Breast epithelium (tissue), 4 donors: ENCODE measurements around the gene TSR3. TPM values are rescaled to one million over a fixed set of nuclear protein-coding genes. Genes with fewer than 3 reads are reported as not detected.
A peak's percentile ranks its signal among the peaks of the same experiment; 100 is the strongest.

Experiments used
- DNase-seq, 2 donors: peaks; one replicate each; pipeline ENCODE4 v3.0.0-alpha.2; 2019; ENCODE audit warnings: low spot score in 2 of 2
- H3K27ac ChIP-seq, 2 donors: fragments of 200-600 bp; sonication (generic) in 1 of 2; one replicate each; pipeline ENCODE4 v1.5.1; 2016 to 2019; ENCODE audit warnings: mild to moderate bottlenecking in 1 of 2
- H3K27me3 ChIP-seq, 2 donors: fragments of 200-600 bp; sonication (generic) in 1 of 2; one replicate each; pipeline versions ENCODE4 v1.5.1 to v1.6.0; 2017 to 2019; ENCODE audit warnings: control low read depth in 1 of 2, mild to moderate bottlenecking in 1 of 2
- H3K36me3 ChIP-seq: fragments of 200-600 bp; one replicate; pipeline ENCODE4 v1.5.1; 2019
- H3K4me1 ChIP-seq, 2 donors: fragments of 200-600 bp; sonication (generic); one replicate each; pipeline ENCODE4 v1.5.1; 2016 to 2019; ENCODE audit warnings: control low read depth in 1 of 2
- H3K4me3 ChIP-seq, 3 donors: fragments of 200-600 bp; sonication (generic); 1 replicate in 2 of 3; 2 replicates in 1 of 3; pipeline ENCODE4 v1.5.1; 2016 to 2019; ENCODE audit warnings: mild to moderate bottlenecking in 3 of 3, moderate library complexity in 2 of 3
- H3K9me3 ChIP-seq, 2 donors: fragments of 200-600 bp; sonication (generic) in 1 of 2; one replicate each; pipeline ENCODE4 v1.5.1; 2016 to 2019; ENCODE audit warnings: control low read depth in 1 of 2
- POLR2A ChIP-seq: fragments of 450-650 bp; IDR thresholded peaks from one replicate; pipeline ENCODE4 v1.6.1; 2016; ENCODE audit warnings: antibody characterized with exemption, mild to moderate bottlenecking, moderate library complexity
- POLR2AphosphoS5 ChIP-seq, 3 donors: sonication (generic); formaldehyde crosslinking; IDR thresholded peaks; one replicate each; pipeline ENCODE4 v1.6.1; 2017; ENCODE audit warnings: antibody characterized with exemption in 3 of 3
- intact Hi-C: fragments of 100-400 bp; cut with DNase I; formaldehyde crosslinking; loops from one replicate; pipeline ENCODE4 v1.15.1; 2023; ENCODE audit warnings: low total_unique reads
- total RNA-seq, 3 donors: library from RNA; depleted of rRNA; stranded (reverse); fragments of >200 nt; gene quantifications; one replicate each; pipeline ENCODE4 v1.1.0, GENCODE V29; 2016
- TF ChIP-seq, protein P1 (sequence below), 3 donors: fragments of 450-650 bp; IDR thresholded peaks; one replicate each; pipeline ENCODE4 v1.5.1; 2016 to 2017; ENCODE audit warnings: antibody characterized with exemption in 3 of 3, mild to moderate bottlenecking in 3 of 3, moderate library complexity in 3 of 3

TSR3 gene
- total RNA-seq, 3 donors from 2014 or later, result 54.4 to 72.3 (median 59.6) TPM

DNA sequence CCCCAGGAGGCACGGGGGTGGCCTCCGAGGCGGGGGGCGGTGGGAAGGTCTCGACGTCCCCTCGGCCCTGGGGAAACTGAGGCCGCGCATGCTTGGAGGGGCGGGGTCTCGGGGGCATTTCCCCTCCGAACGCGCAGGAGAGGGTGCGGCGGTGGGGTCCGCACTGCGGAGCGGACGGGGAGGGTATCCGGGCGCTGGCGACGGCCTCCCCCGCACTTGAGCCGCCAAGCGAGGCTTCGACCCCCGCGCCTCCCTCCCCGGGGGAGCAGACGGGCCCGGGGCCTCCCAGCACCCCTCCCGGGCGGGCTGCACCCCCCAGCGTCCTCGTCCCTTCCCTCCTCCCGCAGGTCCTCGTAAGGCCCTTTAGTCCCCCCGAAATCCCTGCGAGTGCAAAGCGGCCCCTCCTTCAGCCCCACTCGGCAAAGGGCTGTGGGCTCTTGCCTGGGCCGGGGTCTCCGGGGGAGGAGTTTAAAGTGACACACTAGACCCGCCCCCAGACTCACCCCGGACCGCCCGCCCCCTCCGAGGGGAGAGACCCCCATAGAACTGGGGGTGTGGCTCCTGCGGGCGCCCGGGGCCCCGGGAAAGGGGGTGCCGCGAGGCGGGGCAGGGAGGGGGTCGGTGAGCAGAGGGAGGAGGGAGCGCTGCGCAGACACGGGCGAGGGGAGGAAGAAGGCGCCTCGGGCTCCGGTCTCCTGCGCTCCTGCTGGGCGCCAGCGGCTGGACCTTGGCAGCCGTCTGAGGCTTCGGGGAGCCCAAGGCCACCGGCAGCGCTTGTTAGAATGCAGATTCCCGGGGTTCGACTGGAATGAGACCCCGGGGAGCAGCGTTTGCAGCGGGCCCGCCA, 17.6 kb downstream of the TSR3 start:
- no peaks in the 10 kb centered on the region for H3K36me3 ChIP-seq
- intact Hi-C loops, result no loop called here
- no peak for DNase-seq
- H3K9me3 ChIP-seq, result peaks cover 0 to 8% of the 10 kb centered on the region in 2 donors
- H3K27ac ChIP-seq, result peak overlapping the region; percentile 25 to 29
- peaks cover 22 to 26% of the 10 kb centered on the region in 2 donors for H3K4me1 ChIP-seq
- H3K27me3 ChIP-seq, result peaks cover 6 to 37% of the 10 kb centered on the region in 2 donors
- TF ChIP-seq POLR2A, result no peak
- TF ChIP-seq, protein P1, sequence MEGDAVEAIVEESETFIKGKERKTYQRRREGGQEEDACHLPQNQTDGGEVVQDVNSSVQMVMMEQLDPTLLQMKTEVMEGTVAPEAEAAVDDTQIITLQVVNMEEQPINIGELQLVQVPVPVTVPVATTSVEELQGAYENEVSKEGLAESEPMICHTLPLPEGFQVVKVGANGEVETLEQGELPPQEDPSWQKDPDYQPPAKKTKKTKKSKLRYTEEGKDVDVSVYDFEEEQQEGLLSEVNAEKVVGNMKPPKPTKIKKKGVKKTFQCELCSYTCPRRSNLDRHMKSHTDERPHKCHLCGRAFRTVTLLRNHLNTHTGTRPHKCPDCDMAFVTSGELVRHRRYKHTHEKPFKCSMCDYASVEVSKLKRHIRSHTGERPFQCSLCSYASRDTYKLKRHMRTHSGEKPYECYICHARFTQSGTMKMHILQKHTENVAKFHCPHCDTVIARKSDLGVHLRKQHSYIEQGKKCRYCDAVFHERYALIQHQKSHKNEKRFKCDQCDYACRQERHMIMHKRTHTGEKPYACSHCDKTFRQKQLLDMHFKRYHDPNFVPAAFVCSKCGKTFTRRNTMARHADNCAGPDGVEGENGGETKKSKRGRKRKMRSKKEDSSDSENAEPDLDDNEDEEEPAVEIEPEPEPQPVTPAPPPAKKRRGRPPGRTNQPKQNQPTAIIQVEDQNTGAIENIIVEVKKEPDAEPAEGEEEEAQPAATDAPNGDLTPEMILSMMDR (IDR thresholded peaks at IDR 0.05), result no peak
- peak overlapping the region; percentile 37 to 77 (median 59) for H3K4me3 ChIP-seq

DNA sequence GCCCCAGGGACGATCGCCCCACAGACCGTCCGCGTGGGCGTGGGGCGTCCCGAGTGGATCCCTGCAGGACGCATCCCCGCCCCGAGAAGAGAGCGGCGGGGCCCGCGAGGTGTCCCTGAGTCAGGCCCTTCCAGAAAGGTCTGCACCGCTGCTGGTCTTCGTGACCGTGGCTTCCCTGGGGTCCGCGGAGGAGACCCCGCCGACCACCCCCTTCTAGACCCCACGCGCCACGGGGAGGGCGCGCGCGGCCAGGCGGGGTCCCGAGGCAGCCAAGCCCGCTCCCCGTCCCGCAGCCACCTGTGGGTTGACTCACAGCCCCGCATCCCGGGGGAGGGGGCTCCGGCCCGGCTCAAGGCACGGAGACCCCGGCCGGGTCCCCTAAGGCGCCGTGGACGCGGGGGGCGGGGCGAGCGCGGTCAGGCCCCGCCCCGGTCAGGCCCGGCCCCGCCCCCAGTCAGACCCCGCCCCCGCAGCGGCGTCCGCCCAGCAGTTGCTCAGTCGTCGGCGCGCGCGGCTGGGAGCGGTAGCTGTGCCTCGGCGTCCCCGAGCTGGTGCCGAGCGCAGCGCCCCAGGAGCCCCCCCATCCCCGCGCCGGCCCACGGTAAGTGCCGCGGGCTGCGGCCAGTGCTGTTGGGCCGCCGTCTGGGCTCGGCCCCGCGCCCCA, 18.4 kb downstream of the TSR3 start, which contains the start of gene BAIAP3:
Gene BAIAP3 (plus strand): TSS at position 497 of the 664 bp plus-strand sequence. CDS start 4,905 bp downstream, outside the sequence.
- peaks cover 0 to 8% of the 10 kb centered on the region in 2 donors for H3K9me3 ChIP-seq
- peak within 1 kb of the TSS; percentile 81 to 89 for H3K27ac ChIP-seq
- no peaks in the 10 kb centered on the region for H3K36me3 ChIP-seq
- intact Hi-C loops, result no loop called here
- H3K4me3 ChIP-seq, result peak within 1 kb of the TSS; percentile 37 to 77 (median 59)
- DNase-seq, result no peak
- TF ChIP-seq, protein P1 (IDR thresholded peaks at IDR 0.05), result no peak
- TF ChIP-seq POLR2A, result no peak
- no peak for TF ChIP-seq POLR2AphosphoS5 (IDR thresholded peaks at IDR 0.05)
- H3K4me1 ChIP-seq, result peaks cover 22 to 26% of the 10 kb centered on the region in 2 donors
- H3K27me3 ChIP-seq, result peaks cover 6 to 37% of the 10 kb centered on the region in 2 donors

DNA sequence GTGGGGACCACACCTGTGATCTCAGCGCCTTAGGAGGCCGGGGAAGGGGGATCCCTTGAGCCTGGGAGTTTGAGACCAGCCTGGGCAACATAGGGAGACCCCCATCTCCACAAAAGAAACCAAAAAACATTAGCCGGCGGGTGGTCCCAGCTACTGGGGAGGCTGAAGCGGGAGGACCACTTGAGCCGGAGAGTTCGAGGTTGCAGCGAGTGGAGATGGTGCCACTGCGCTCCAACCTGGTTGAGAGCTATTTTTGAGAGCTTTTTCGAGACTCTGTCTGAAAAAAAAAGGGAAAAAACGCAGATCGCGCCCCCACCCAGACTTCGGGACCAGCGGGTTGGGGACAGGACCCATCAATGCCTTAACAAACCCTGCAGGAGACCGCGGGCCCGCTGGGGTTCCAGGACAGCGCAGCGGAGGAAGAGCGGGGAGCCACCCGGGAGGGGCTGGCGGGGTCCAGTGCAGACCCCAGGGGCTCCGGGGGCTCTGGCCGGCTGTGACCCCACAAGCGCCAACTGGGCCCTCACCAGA, 19.0 kb downstream of the TSR3 start:
- peaks cover 6 to 37% of the 10 kb centered on the region in 2 donors for H3K27me3 ChIP-seq
- no peak for TF ChIP-seq POLR2A
- no peak for TF ChIP-seq POLR2AphosphoS5 (IDR thresholded peaks at IDR 0.05)
- TF ChIP-seq, protein P1 (IDR thresholded peaks at IDR 0.05), result no peak
- peaks cover 22 to 26% of the 10 kb centered on the region in 2 donors for H3K4me1 ChIP-seq
- no peaks in the 10 kb centered on the region for H3K36me3 ChIP-seq
- H3K27ac ChIP-seq, result peak overlapping the region; percentile 81 to 89
- H3K9me3 ChIP-seq, result peaks cover 0 to 8% of the 10 kb centered on the region in 2 donors
- DNase-seq, result no peak
- intact Hi-C loops, result no loop called here
- peak overlapping the region; percentile 37 to 77 (median 59) for H3K4me3 ChIP-seq

DNA sequence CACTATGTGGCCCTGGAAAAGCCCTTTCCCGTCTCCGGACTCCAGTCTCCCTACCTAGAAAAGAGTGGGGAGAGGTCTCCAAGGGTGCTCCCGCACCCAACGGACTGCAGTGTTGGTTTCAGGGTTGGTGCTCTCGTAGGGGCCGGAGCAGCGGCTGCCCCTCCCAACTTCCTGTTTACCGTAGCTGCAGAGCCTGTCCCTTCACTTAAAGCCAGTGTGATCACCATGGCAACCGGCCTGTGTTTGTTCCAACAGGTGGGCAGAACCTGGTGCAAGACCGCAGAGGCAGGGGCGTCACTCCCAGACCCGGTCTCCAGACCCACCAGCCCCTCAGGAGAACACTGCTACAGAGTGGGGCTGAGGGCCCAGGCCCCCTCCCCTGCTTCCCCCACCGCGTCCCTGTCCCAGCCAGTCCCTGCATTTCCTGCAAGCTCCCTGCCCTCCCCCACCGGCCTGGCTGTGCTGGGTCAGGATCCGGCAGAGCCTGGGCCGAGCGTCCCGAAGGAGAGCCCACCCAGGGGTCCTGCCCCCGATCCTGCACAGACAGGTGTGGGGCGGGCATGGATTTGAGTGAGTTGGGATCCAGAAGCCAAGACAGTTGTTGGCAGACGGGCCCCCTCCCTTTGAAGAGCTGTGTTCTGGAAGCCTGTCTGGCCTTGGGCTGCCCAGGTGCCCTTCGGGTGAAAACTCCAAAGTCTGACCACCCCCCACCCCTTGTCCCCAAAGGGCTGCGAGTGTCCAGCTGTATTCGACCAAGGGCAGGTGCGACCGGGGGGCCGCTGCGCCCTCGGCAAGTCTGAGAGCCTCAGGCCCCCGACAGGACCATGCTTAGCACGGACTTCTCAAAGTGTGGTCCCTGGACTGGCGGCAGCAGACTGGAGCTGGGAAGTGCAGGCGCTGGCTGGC, 19.7 kb downstream of the TSR3 start:
- TF ChIP-seq, protein P1 (IDR thresholded peaks at IDR 0.05), result no peak
- peak; percentile 26 for TF ChIP-seq POLR2A
- peak in 1 of 3 donors; percentile 30 for TF ChIP-seq POLR2AphosphoS5 (IDR thresholded peaks at IDR 0.05)
- H3K27ac ChIP-seq, result peak overlapping the region; percentile 81 to 89
- peak overlapping the region; percentile 37 to 77 (median 59) for H3K4me3 ChIP-seq
- peaks cover 0 to 8% of the 10 kb centered on the region in 2 donors for H3K9me3 ChIP-seq
- H3K27me3 ChIP-seq, result peaks cover 6 to 37% of the 10 kb centered on the region in 2 donors
- intact Hi-C loops, result no loop called here
- peak; percentile 83 for DNase-seq
- H3K4me1 ChIP-seq, result peaks cover 22 to 26% of the 10 kb centered on the region in 2 donors
- H3K36me3 ChIP-seq, result no peaks in the 10 kb centered on the region
